AG09309 (cell line): ENCODE results near the gene C16orf92.
A peak's percentile ranks its signal among the peaks of the same experiment; 100 is the strongest.

Experiments
- DNase-seq: peaks from one replicate; pipeline ENCODE4 v3.0.0-alpha.2; 2010; ENCODE audit warnings: low read depth
- H3K4me3 ChIP-seq: 2 replicates; pipeline ENCODE4 v1.5.1; 2011; ENCODE audit warnings: mild to moderate bottlenecking, low read depth, low read length, moderate library complexity; ENCODE audit not compliant: control insufficient read depth
- CTCF ChIP-seq: IDR thresholded peaks from 2 replicates; pipeline ENCODE4 v1.5.1; 2011; ENCODE audit warnings: mild to moderate bottlenecking, low read depth, low read length, inconsistent platforms; ENCODE audit not compliant: insufficient read depth, control insufficient read depth; ENCODE audit errors: missing control alignments

C16orf92 gene

GRCh38 chr16:30060836-30061554, 38.0 kb downstream of the C16orf92 start:
- H3K4me3 ChIP-seq, result no peak overlapping the region
- no peak for DNase-seq
- TF ChIP-seq CTCF, result no peak

GRCh38 chr16:30063278-30063892, 40.4 kb downstream of the C16orf92 start:
- H3K4me3 ChIP-seq, result peak overlapping the region; percentile 54
- DNase-seq, result no peak

GRCh38 chr16:30063893-30064728, 41.1 kb downstream of the C16orf92 start:
- no peak for DNase-seq
- TF ChIP-seq CTCF, result peak; percentile 20
- H3K4me3 ChIP-seq, result peak overlapping the region; percentile 54

More at GRCh38 chr16:30063278-30063892, 40.4 kb downstream of the C16orf92 start:
- no peak for TF ChIP-seq CTCF

- no peak for DNase-seq
- TF ChIP-seq CTCF, result no peak
- peak overlapping the region; percentile 54 for H3K4me3 ChIP-seq
These were observed 41.7 kb downstream of the C16orf92 start for GRCh38 chr16:30064729-30065101.

- TF ChIP-seq CTCF, result no peak
- peak; percentile 96 for DNase-seq
- peak within 1 kb of the TSS; percentile 99 for H3K4me3 ChIP-seq
These were observed 42.3 kb downstream of the C16orf92 start, which contains the start of gene ALDOA for GRCh38 chr16:30065102-30065942. Gene ALDOA (plus strand): TSS chr16:30065760. CDS start chr16:30066898, 1,138 bp downstream.

- DNase-seq, result no peak
- peak overlapping the region; percentile 99 for H3K4me3 ChIP-seq
- no peak for TF ChIP-seq CTCF
These were observed 43.2 kb downstream of the C16orf92 start for GRCh38 chr16:30065943-30066760.
